Neural progenitor cell (in vitro differentiated cells): ENCODE measurements around the gene DUOX1. TPM values are rescaled to one million over a fixed set of nuclear protein-coding genes. Genes with fewer than 3 reads are reported as not detected.

ENCODE experiments used
- DNase-seq: peaks from one replicate; pipeline ENCODE4 v3.0.0-alpha.2; 2016; ENCODE audit warnings: low spot score
- H2AFZ ChIP-seq: fragments of 200-600 bp; sonication (generic); replicated peaks from 2 replicates; pipeline ENCODE4 v1.6.1; 2016; ENCODE audit warnings: antibody characterized with exemption
- H3F3A ChIP-seq: fragments of 200-600 bp; sonication (generic); 2 replicates; pipeline ENCODE4 v1.6.1; 2016; ENCODE audit warnings: antibody characterized with exemption, low read depth
- H3K27ac ChIP-seq: fragments of 200-600 bp; sonication (generic); 2 replicates; pipeline ENCODE4 v1.5.1; 2016; ENCODE audit warnings: mild to moderate bottlenecking
- H3K27me3 ChIP-seq: fragments of 200-600 bp; sonication (generic); 2 replicates; pipeline ENCODE4 v1.6.1; 2016; ENCODE audit warnings: mild to moderate bottlenecking, moderate library complexity
- H3K36me3 ChIP-seq: fragments of 200-600 bp; sonication (generic); 2 replicates; pipeline ENCODE4 v1.5.1; 2016
- H3K4me1 ChIP-seq: fragments of 200-600 bp; sonication (generic); 2 replicates; pipeline ENCODE4 v1.6.1; 2016; ENCODE audit warnings: mixed run types
- H3K4me2 ChIP-seq: fragments of 200-600 bp; sonication (generic); 2 replicates; pipeline ENCODE4 v1.6.1; 2016
- H3K4me3 ChIP-seq: fragments of 200-600 bp; sonication (generic); 2 replicates; pipeline ENCODE4 v1.5.1; 2016
- H3K79me2 ChIP-seq: fragments of 200-600 bp; sonication (generic); 2 replicates; pipeline ENCODE4 v1.6.1; 2016; ENCODE audit warnings: low read depth
- H3K9ac ChIP-seq: fragments of 200-600 bp; sonication (generic); 2 replicates; pipeline ENCODE4 v1.6.1; 2016
- H3K9me3 ChIP-seq: fragments of 200-600 bp; sonication (generic); 2 replicates; pipeline ENCODE4 v1.5.1; 2016; ENCODE audit warnings: low read depth
- H4K20me1 ChIP-seq: fragments of 200-600 bp; sonication (generic); 2 replicates; pipeline ENCODE4 v1.6.1; 2016; ENCODE audit warnings: low read depth
- H3K27ac Mint-ChIP-seq: 3 replicates; pipeline ENCODE4 v1.8.0; 2021; ENCODE audit warnings: mixed read lengths
- H3K27me3 Mint-ChIP-seq: 2 replicates; pipeline ENCODE4 v1.8.0; 2022; ENCODE audit warnings: low read depth, mild to moderate bottlenecking, inconsistent platforms, moderate library complexity, mixed read lengths; ENCODE audit not compliant: insufficient read depth
- H3K36me3 Mint-ChIP-seq: 3 replicates; pipeline ENCODE4 v1.8.0; 2021; ENCODE audit warnings: mixed read lengths
- H3K4me1 Mint-ChIP-seq: 3 replicates; pipeline ENCODE4 v1.8.0; 2021; ENCODE audit warnings: mixed read lengths
- H3K4me3 Mint-ChIP-seq: 3 replicates; pipeline ENCODE4 v1.8.0; 2021; ENCODE audit warnings: mild to moderate bottlenecking, moderate library complexity, mixed read lengths
- H3K9me3 Mint-ChIP-seq: 3 replicates; pipeline ENCODE4 v1.8.0; 2020; ENCODE audit warnings: mixed read lengths
- EZH2phosphoT487 ChIP-seq: fragments of 200-600 bp; sonication (generic); IDR thresholded peaks from 2 replicates; pipeline ENCODE4 v1.6.1; 2017; ENCODE audit warnings: antibody characterized with exemption
- total RNA-seq: library from RNA; depleted of rRNA; stranded (reverse); fragments of >200 nt; gene quantifications from 2 replicates; pipeline ENCODE4 v1.2.3, GENCODE V29; 2015; ENCODE audit warnings: low replicate concordance
- TF ChIP-seq, protein P1 (sequence below): fragments of 200-600 bp; sonication (generic); IDR thresholded peaks from 2 replicates; pipeline ENCODE4 v1.5.1; 2017; ENCODE audit warnings: antibody characterized with exemption, mild to moderate bottlenecking

Gene DUOX1
- total RNA-seq, 1 donor from 2014 or later, result 0.30 TPM

GRCh38 chr15:45205192-45205591 is 75.4 kb downstream of the DUOX1 start:
- Histone ChIP-seq H3K9me3 (no peaks in the 10 kb centered on the region), H3K36me3 (no peaks in the 10 kb centered on the region), H4K20me1 (no peaks in the 10 kb centered on the region), H3K27me3 (peaks cover 9% of the 10 kb centered on the region), H3K9ac (no peak overlapping the region), H2AFZ (peak overlapping the region; percentile 80), H3K79me2 (no peaks in the 10 kb centered on the region), H3K4me2 (no peak overlapping the region), H3K4me3 (no peak overlapping the region), H3K4me1 (no peaks in the 10 kb centered on the region), H3F3A (peaks cover 10% of the 10 kb centered on the region), H3K27ac (no peak overlapping the region)
- no peak for TF ChIP-seq EZH2phosphoT487
- TF ChIP-seq, protein P1, sequence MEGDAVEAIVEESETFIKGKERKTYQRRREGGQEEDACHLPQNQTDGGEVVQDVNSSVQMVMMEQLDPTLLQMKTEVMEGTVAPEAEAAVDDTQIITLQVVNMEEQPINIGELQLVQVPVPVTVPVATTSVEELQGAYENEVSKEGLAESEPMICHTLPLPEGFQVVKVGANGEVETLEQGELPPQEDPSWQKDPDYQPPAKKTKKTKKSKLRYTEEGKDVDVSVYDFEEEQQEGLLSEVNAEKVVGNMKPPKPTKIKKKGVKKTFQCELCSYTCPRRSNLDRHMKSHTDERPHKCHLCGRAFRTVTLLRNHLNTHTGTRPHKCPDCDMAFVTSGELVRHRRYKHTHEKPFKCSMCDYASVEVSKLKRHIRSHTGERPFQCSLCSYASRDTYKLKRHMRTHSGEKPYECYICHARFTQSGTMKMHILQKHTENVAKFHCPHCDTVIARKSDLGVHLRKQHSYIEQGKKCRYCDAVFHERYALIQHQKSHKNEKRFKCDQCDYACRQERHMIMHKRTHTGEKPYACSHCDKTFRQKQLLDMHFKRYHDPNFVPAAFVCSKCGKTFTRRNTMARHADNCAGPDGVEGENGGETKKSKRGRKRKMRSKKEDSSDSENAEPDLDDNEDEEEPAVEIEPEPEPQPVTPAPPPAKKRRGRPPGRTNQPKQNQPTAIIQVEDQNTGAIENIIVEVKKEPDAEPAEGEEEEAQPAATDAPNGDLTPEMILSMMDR, result peak; percentile 92
- DNase-seq, result peak; percentile 86
- Mint-ChIP-seq H3K27ac (no peak overlapping the region), H3K36me3 (no peaks in the 10 kb centered on the region), H3K9me3 (no peaks in the 10 kb centered on the region), H3K4me3 (no peak overlapping the region), H3K4me1 (no peaks in the 10 kb centered on the region), H3K27me3 (peaks cover 4% of the 10 kb centered on the region)

GRCh38 chr15:45212493-45212892 is 82.7 kb downstream of the DUOX1 start:
- H3F3A ChIP-seq, result no peaks in the 10 kb centered on the region
- no peaks in the 10 kb centered on the region for H3K9me3 ChIP-seq
- peaks cover 4% of the 10 kb centered on the region for H3K27me3 ChIP-seq
- no peaks in the 10 kb centered on the region for H4K20me1 ChIP-seq
- DNase-seq, result no peak
- H3K4me1 ChIP-seq, result no peaks in the 10 kb centered on the region
- Mint-ChIP-seq H3K36me3 (no peaks in the 10 kb centered on the region), H3K4me1 (no peaks in the 10 kb centered on the region), H3K27me3 (no peaks in the 10 kb centered on the region), H3K27ac (no peak overlapping the region), H3K9me3 (peaks cover 3% of the 10 kb centered on the region), H3K4me3 (no peak overlapping the region)
- no peak overlapping the region for H3K9ac ChIP-seq
- H3K4me3 ChIP-seq, result no peak overlapping the region
- H2AFZ ChIP-seq, result no peak overlapping the region
- no peaks in the 10 kb centered on the region for H3K79me2 ChIP-seq
- H3K27ac ChIP-seq, result no peak overlapping the region
- no peak for TF ChIP-seq EZH2phosphoT487
- H3K4me2 ChIP-seq, result no peak overlapping the region
- H3K36me3 ChIP-seq, result no peaks in the 10 kb centered on the region

Other genes with a start within 250 kb of the DUOX1 start
- gene TERB2, start 173.3 kb upstream of the DUOX1 start, total RNA-seq, result not detected in 2 replicates
- gene SORD, start 106.8 kb upstream of the DUOX1 start, total RNA-seq, result 36.7 and 43.4 TPM in 2 replicates
- gene DUOX2, start 15.8 kb upstream of the DUOX1 start, total RNA-seq, result not detected in 2 replicates
- not detected in 2 replicates for gene DUOXA2, start 15.7 kb upstream of the DUOX1 start, total RNA-seq
- not detected in 2 replicates for gene DUOXA1, start 115 bp upstream of the DUOX1 start, total RNA-seq
- gene SHF, start 58.0 kb downstream of the DUOX1 start, total RNA-seq, result 32.2 and 53.7 TPM in 2 replicates
- not detected in 2 replicates for gene SLC28A2, start 122.2 kb downstream of the DUOX1 start, total RNA-seq
- 21.3 and 21.4 TPM in 2 replicates for gene GATM, start 248.6 kb downstream of the DUOX1 start, total RNA-seq